Lower leg skin (tissue), 3 donors: Measurements from ENCODE around the gene TWIST2.

Source experiments
- POLR2A ChIP-seq, 2 donors: fragments of 450-650 bp; IDR thresholded peaks; one replicate each; pipeline ENCODE4 v1.6.1; 2016 to 2017; ENCODE audit warnings: antibody characterized with exemption in 2 of 2, mild to moderate bottlenecking in 1 of 2, moderate library complexity in 1 of 2
- TF ChIP-seq, protein P1 (sequence below), 3 donors: fragments of 450-650 bp; IDR thresholded peaks; one replicate each; pipeline ENCODE4 v1.5.1; 2016; ENCODE audit warnings: antibody characterized with exemption in 3 of 3, mild to moderate bottlenecking in 3 of 3, moderate library complexity in 2 of 3

DNA sequence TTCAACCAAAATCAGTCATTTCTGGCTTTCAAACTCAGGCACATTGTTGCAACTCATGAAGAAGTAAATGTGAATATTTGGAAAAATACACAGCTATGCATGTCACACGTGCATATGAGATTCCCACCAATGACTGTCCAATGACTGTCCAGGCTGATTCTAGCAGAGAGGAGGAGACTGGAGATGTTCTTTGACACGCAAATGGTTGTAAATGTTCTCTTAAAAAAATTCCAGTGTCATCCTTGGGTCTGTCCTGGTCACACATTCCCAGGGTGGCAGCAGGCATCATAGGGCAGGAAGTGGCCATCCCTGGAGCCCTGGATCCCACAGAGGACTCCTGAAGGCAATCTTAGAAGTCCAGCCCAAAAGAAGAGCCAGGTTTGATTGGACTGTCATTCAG, 40.9 kb downstream of the TWIST2 start:
- TF ChIP-seq, protein P1, sequence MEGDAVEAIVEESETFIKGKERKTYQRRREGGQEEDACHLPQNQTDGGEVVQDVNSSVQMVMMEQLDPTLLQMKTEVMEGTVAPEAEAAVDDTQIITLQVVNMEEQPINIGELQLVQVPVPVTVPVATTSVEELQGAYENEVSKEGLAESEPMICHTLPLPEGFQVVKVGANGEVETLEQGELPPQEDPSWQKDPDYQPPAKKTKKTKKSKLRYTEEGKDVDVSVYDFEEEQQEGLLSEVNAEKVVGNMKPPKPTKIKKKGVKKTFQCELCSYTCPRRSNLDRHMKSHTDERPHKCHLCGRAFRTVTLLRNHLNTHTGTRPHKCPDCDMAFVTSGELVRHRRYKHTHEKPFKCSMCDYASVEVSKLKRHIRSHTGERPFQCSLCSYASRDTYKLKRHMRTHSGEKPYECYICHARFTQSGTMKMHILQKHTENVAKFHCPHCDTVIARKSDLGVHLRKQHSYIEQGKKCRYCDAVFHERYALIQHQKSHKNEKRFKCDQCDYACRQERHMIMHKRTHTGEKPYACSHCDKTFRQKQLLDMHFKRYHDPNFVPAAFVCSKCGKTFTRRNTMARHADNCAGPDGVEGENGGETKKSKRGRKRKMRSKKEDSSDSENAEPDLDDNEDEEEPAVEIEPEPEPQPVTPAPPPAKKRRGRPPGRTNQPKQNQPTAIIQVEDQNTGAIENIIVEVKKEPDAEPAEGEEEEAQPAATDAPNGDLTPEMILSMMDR (IDR thresholded peaks at IDR 0.05): no peak
- TF ChIP-seq POLR2A (IDR thresholded peaks at IDR 0.05): no peak
